MCF 10A (cell line): Measurements from ENCODE around the gene KTI12. TPM values are rescaled to one million over a fixed set of nuclear protein-coding genes. Genes with fewer than 3 reads are reported as not detected.

Source experiments
- BruUV-seq: library from RNA; stranded (reverse); fragments of 400-500 nt; replicated peaks from 2 replicates; lab custom pipeline; 2021; lab: Mats Ljungman, UMichigan
- CTCF ChIA-PET: fragments of 300-600 bp; sonication (Branson Sonifier 250); formaldehyde crosslinking; extraction: SDS; loops from one replicate; lab custom pipeline; 2021; ENCODE audit warnings: antibody characterized with exemption, inconsistent platforms; lab: Yijun Ruan, JAX
- POLR2A ChIA-PET: fragments of 300-600, 350-650 bp; sonication (Branson Sonifier 250); formaldehyde crosslinking; extraction: SDS; loops from one replicate; lab custom pipeline; 2020; ENCODE audit warnings: antibody characterized with exemption, inconsistent platforms; lab: Yijun Ruan, JAX
- DNase-seq: peaks from one replicate; pipeline ENCODE4 v3.0.0-alpha.2; 2018; ENCODE audit not compliant: unreplicated experiment
- H3K27ac Mint-ChIP-seq: one replicate; pipeline ENCODE4 v1.8.0; 2022; ENCODE audit warnings: mild to moderate bottlenecking, low read depth, mixed read lengths; ENCODE audit not compliant: unreplicated experiment
- H3K27me3 Mint-ChIP-seq: one replicate; pipeline ENCODE4 v1.8.0; 2022; ENCODE audit warnings: mixed read lengths; ENCODE audit not compliant: insufficient read depth, unreplicated experiment
- H3K36me3 Mint-ChIP-seq: one replicate; pipeline ENCODE4 v1.8.0; 2022; ENCODE audit warnings: mild to moderate bottlenecking, moderate library complexity, mixed read lengths; ENCODE audit not compliant: insufficient read depth, unreplicated experiment
- H3K4me1 Mint-ChIP-seq: one replicate; pipeline ENCODE4 v1.8.0; 2022; ENCODE audit warnings: mixed read lengths; ENCODE audit not compliant: insufficient read depth, unreplicated experiment
- H3K4me3 Mint-ChIP-seq: one replicate; pipeline ENCODE4 v1.8.0; 2022; ENCODE audit warnings: mild to moderate bottlenecking, moderate library complexity, mixed read lengths; ENCODE audit not compliant: unreplicated experiment
- H3K9me3 Mint-ChIP-seq: one replicate; pipeline ENCODE4 v1.8.0; 2022; ENCODE audit warnings: mixed read lengths; ENCODE audit not compliant: unreplicated experiment
- CTCF ChIP-seq: fragments of 200-600 bp; IDR thresholded peaks from one replicate; pipeline ENCODE4 v1.8.0; 2022; ENCODE audit warnings: antibody characterized with exemption, mild to moderate bottlenecking; ENCODE audit not compliant: unreplicated experiment
- intact Hi-C: fragments of 100-400 bp; cut with micrococcal nuclease; formaldehyde crosslinking; loops from 2 replicates; pipeline ENCODE4 v1.14.1; 2022
- total RNA-seq: library from RNA; stranded (reverse); gene quantifications from 2 replicates; pipeline ENCODE4 v1.2.3, GENCODE V29; 2022

KTI12 gene
- total RNA-seq, 1 experiment from 2014 or later: 7.0 TPM

GRCh38 chr1:51989582-51990477 lies 43.8 kb downstream of the KTI12 start:
- no peak for DNase-seq
- Mint-ChIP-seq H3K4me3 (no peak overlapping the region), H3K4me1 (no peaks in the 10 kb centered on the region), H3K36me3 (no peaks in the 10 kb centered on the region), H3K27me3 (peaks cover 49% of the 10 kb centered on the region), H3K9me3 (no peaks in the 10 kb centered on the region), H3K27ac (no peak overlapping the region)
- intact Hi-C loops: no loop called here
- TF ChIP-seq CTCF: no peak
- POLR2A ChIA-PET: no interaction called here
- CTCF ChIA-PET: no interaction called here
- BruUV-seq: no TSS peak

GRCh38 chr1:51988254-51988653 lies 45.4 kb downstream of the KTI12 start:
- POLR2A ChIA-PET: no interaction called here
- intact Hi-C loops: no loop called here

GRCh38 chr1:51986718-51987117 lies 46.9 kb downstream of the KTI12 start:
- ChIA-PET CTCF (interaction anchor here (0.6 kb wide), 1 partner anchor 557 kb away, joined by 4 read pairs; no protein-coding TSS in a partner anchor), POLR2A (no interaction called here)
- no peaks in the 10 kb centered on the region for H3K36me3 Mint-ChIP-seq
- no peak for DNase-seq
- no peaks in the 10 kb centered on the region for H3K4me1 Mint-ChIP-seq
- H3K27me3 Mint-ChIP-seq: peaks cover 35% of the 10 kb centered on the region
- intact Hi-C loops: no loop called here
- H3K9me3 Mint-ChIP-seq: no peaks in the 10 kb centered on the region
- H3K4me3 Mint-ChIP-seq: no peak overlapping the region
- no TSS peak for BruUV-seq
- no peak for TF ChIP-seq CTCF
- no peak overlapping the region for H3K27ac Mint-ChIP-seq

More at GRCh38 chr1:51988254-51988653, 45.4 kb downstream of the KTI12 start:
- TF ChIP-seq CTCF: no peak
- DNase-seq: no peak
- no TSS peak for BruUV-seq
- peaks cover 49% of the 10 kb centered on the region for H3K27me3 Mint-ChIP-seq
- no peaks in the 10 kb centered on the region for H3K9me3 Mint-ChIP-seq
- no peak overlapping the region for H3K27ac Mint-ChIP-seq
- CTCF ChIA-PET: interaction anchor here (1.1 kb wide), 1 partner anchor 91 kb away, joined by 4 read pairs; no protein-coding TSS in a partner anchor
- no peaks in the 10 kb centered on the region for H3K36me3 Mint-ChIP-seq
- H3K4me3 Mint-ChIP-seq: no peak overlapping the region
- H3K4me1 Mint-ChIP-seq: no peaks in the 10 kb centered on the region

GRCh38 chr1:51982161-51982560 lies 51.4 kb downstream of the KTI12 start:
- no TSS peak for BruUV-seq
- no peak for TF ChIP-seq CTCF
- ChIA-PET CTCF (interaction anchor here (1.6 kb wide), 1 partner anchor 86 kb away, joined by 6 read pairs; no protein-coding TSS in a partner anchor), POLR2A (no interaction called here)
- no peaks in the 10 kb centered on the region for H3K9me3 Mint-ChIP-seq
- H3K4me3 Mint-ChIP-seq: no peak overlapping the region
- H3K27me3 Mint-ChIP-seq: no peaks in the 10 kb centered on the region
- no peak for DNase-seq
- intact Hi-C loops: no loop called here
- no peaks in the 10 kb centered on the region for H3K36me3 Mint-ChIP-seq
- H3K4me1 Mint-ChIP-seq: no peaks in the 10 kb centered on the region
- no peak overlapping the region for H3K27ac Mint-ChIP-seq
